Measurements from ENCODE around the gene ASAP2. TPM values are rescaled to one million over a fixed set of nuclear protein-coding genes. Genes with fewer than 3 reads are reported as not detected.

The ASAP2 gene
- total RNA-seq, 1 experiment from 2014 or later, result 12.6 TPM

GRCh38 chr2:9201185-9201891, 5.3 kb upstream of the ASAP2 start:
- Histone ChIP-seq H3K9me3 (ENCODE audit: control insufficient read depth, low read depth, low read length) (no peaks in the 10 kb centered on the region), H3K23ac (ENCODE audit: insufficient read length, low read depth, low read length) (no peak overlapping the region), H2AFZ (ENCODE audit: low read length) (no peak overlapping the region), H2AK5ac (ENCODE audit: insufficient read length, low read length) (no peak overlapping the region), H4K5ac (ENCODE audit: insufficient read length, low read depth, low read length) (no peak overlapping the region), H3K18ac (ENCODE audit: insufficient read length, low read depth, low read length) (no peak overlapping the region), H3K27ac (ENCODE audit: insufficient read length, low read depth, low read length) (no peak overlapping the region), H3T11ph (ENCODE audit: low read length) (no peak overlapping the region), H3K79me2 (ENCODE audit: insufficient read depth, low read length) (no peaks in the 10 kb centered on the region), H3K14ac (ENCODE audit: insufficient read depth, low read length) (no peak overlapping the region), H2BK15ac (ENCODE audit: low read depth, low read length) (no peak overlapping the region), H2BK12ac (ENCODE audit: insufficient read length, low read depth, low read length) (no peak overlapping the region), H2BK120ac (ENCODE audit: low read depth, low read length, poor library complexity, severe bottlenecking) (no peak overlapping the region), H3K23me2 (ENCODE audit: insufficient read length, low read depth, low read length, poor library complexity, severe bottlenecking) (peaks cover 5% of the 10 kb centered on the region), H3K4me2 (ENCODE audit: insufficient read depth, insufficient read length, low read length) (no peak overlapping the region), H2BK5ac (ENCODE audit: insufficient read length, low read length) (no peak overlapping the region), H4K91ac (ENCODE audit: insufficient read length, low read depth, low read length) (no peak overlapping the region), H3K4ac (ENCODE audit: low read depth, low read length) (no peak overlapping the region), H4K20me1 (ENCODE audit: control insufficient read depth, insufficient read depth, insufficient read length) (no peaks in the 10 kb centered on the region), H3K9ac (ENCODE audit: extremely low read depth, insufficient read length, low read length) (no peak overlapping the region), H4K8ac (replicated peaks; ENCODE audit: insufficient read length, low read depth, low read length) (no peak overlapping the region), H3K79me1 (ENCODE audit: insufficient read depth, low read depth, low read length, poor library complexity, severe bottlenecking) (no peaks in the 10 kb centered on the region), H3K4me1 (ENCODE audit: insufficient read depth, low read length) (no peaks in the 10 kb centered on the region), H3K27me3 (ENCODE audit: insufficient read depth, low read length) (no peaks in the 10 kb centered on the region; the same call in 1 of the 2 replicates), H2BK20ac (ENCODE audit: low read depth, low read length, poor library complexity, severe bottlenecking) (no peak overlapping the region), H3K56ac (ENCODE audit: insufficient read length, low read depth, low read length) (no peak overlapping the region)
- DNase-seq, result no peak
- H3K4me3 Mint-ChIP-seq, result no peak overlapping the region
- peaks cover 13 to 17% of the 10 kb centered on the region in 2 experiments for H3K4me1 Mint-ChIP-seq
- H3K27me3 Mint-ChIP-seq (ENCODE audit: low read depth), result peaks cover 23% of the 10 kb centered on the region
- H3K36me3 Mint-ChIP-seq (ENCODE audit: insufficient read depth in 1 of 3, low read depth in 3 of 3), result no peaks in the 10 kb centered on the region
- TF ChIP-seq CTCF (conservative IDR thresholded peaks at IDR 0.05), result no peak
- no peak overlapping the region for H3K27ac Mint-ChIP-seq
- no peaks in the 10 kb centered on the region for H3K9me3 Mint-ChIP-seq
- no CpG with 5 or more reads among the region's 5 CpGs for WGBS (ENCODE audit: extremely low coverage, insufficient read length, low lambda C conversion rate)

Measured in H9 (cell line).